Measurements from ENCODE around the gene CHN1.

The CHN1 gene

DNA sequence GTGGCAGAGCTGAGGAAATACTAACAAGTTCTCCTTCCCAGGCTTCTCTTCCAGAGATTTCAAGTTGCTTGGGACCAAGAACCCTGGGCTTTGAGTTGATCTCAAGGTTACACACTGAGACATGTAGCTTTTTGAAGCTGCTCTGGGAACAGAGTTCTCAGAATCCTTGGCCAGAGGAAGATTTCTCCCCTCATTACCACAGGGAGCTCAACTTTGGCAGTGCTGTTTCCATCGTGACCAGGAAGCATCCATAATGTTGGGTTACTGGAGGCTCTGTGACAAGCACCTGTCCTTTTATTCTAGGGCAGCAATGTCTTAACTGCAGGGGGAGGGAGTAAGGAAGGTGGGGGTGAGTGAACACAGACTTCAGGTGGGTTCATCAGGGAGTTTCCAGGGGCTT lies 199.4 kb downstream of the CHN1 start:
- WGBS (ENCODE audit: extremely low coverage, insufficient coverage, insufficient read length) = no CpG with 5 or more reads among the region's 1 CpG
- no peak overlapping the region for H2AK5ac ChIP-seq (ENCODE audit: low read length)
- H3K36me3 ChIP-seq (ENCODE audit: control insufficient read depth in 1 of 2, insufficient read depth in 2 of 2, low read length in 2 of 2) = peaks cover under 1 to 2% of the 10 kb centered on the region in 2 experiments
- H3K27ac ChIP-seq (ENCODE audit: low read depth, low read length) = no peak overlapping the region
- H3K14ac ChIP-seq (ENCODE audit: low read length) = no peak overlapping the region
- H3K9ac ChIP-seq (ENCODE audit: low read length) = no peak overlapping the region
- no peak overlapping the region for H3K4me3 ChIP-seq (ENCODE audit: low read depth, low read length)
- no peaks in the 10 kb centered on the region for H3K79me2 ChIP-seq (ENCODE audit: control insufficient read depth, insufficient read depth, low read length, poor library complexity)
- DNase-seq = no peak
- H3K18ac ChIP-seq (ENCODE audit: low read length) = no peak overlapping the region
- no peak overlapping the region for H3K4me2 ChIP-seq (ENCODE audit: low read length)
- H2AFZ ChIP-seq (ENCODE audit: insufficient read depth, low read length, poor library complexity) = no peak overlapping the region
- H3K79me1 ChIP-seq (ENCODE audit: low read length) = no peaks in the 10 kb centered on the region
- H3K27me3 ChIP-seq (ENCODE audit: insufficient read depth, low read length) = no peaks in the 10 kb centered on the region
- no peak overlapping the region for H2BK5ac ChIP-seq (ENCODE audit: low read depth, low read length, poor library complexity)
- no peak overlapping the region for H4K12ac ChIP-seq (ENCODE audit: low read depth, low read length)
- H3K9me3 ChIP-seq (ENCODE audit: insufficient read depth, low read depth, low read length) = no peaks in the 10 kb centered on the region
- H2BK120ac ChIP-seq (ENCODE audit: insufficient read depth, low read length, poor library complexity) = no peak overlapping the region
- no peak overlapping the region for H3K4ac ChIP-seq (ENCODE audit: low read depth, low read length)
- peaks cover 0 to 2% of the 10 kb centered on the region in 2 experiments for H3K4me1 ChIP-seq (ENCODE audit: control insufficient read depth in 1 of 2, insufficient read depth in 2 of 2, low read length in 2 of 2)
- H4K91ac ChIP-seq (ENCODE audit: low read depth, low read length) = no peak overlapping the region
- H4K8ac ChIP-seq (ENCODE audit: low read depth, low read length) = no peak overlapping the region
- no peak overlapping the region for H2BK12ac ChIP-seq (ENCODE audit: low read length)
- no peak overlapping the region for H3K23ac ChIP-seq (ENCODE audit: low read length)

DNA sequence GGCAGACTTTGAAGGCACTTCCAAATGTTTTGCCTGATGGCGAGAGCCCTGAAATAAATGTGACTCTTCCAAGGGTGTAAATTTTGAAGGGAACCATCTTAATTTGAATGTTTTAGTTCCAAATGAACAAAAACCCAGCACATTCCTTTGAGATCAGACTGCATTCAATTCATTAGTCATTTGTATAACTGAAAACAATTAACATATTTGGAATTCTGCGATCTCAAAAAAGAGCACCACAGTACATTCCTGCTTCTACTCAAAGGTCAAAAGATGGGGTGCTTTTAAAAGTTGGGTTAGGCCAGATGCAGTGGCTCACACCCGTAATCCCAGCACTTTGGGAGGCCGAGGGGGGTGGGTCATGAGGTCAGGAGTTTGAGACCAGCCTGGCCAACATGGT lies 202.7 kb downstream of the CHN1 start:
- H3K79me2 ChIP-seq (ENCODE audit: control insufficient read depth, insufficient read depth, low read length, poor library complexity) = no peaks in the 10 kb centered on the region
- no peak overlapping the region for H2BK12ac ChIP-seq (ENCODE audit: low read length)
- no peak overlapping the region for H2AFZ ChIP-seq (ENCODE audit: insufficient read depth, low read length, poor library complexity)
- no peak overlapping the region for H4K91ac ChIP-seq (ENCODE audit: low read depth, low read length)
- no peak overlapping the region for H2BK120ac ChIP-seq (ENCODE audit: insufficient read depth, low read length, poor library complexity)
- H3K27me3 ChIP-seq (ENCODE audit: insufficient read depth, low read length) = no peaks in the 10 kb centered on the region
- peaks cover 0 to 2% of the 10 kb centered on the region in 2 experiments for H3K4me1 ChIP-seq (ENCODE audit: control insufficient read depth in 1 of 2, insufficient read depth in 2 of 2, low read length in 2 of 2)
- no peak overlapping the region for H3K27ac ChIP-seq (ENCODE audit: low read depth, low read length)
- no peak overlapping the region for H3K14ac ChIP-seq (ENCODE audit: low read length)
- H3K4me2 ChIP-seq (ENCODE audit: low read length) = no peak overlapping the region
- no peak overlapping the region for H3K9ac ChIP-seq (ENCODE audit: low read length)
- peak in 1 of 2 donors; percentile 41 for DNase-seq
- no peaks in the 10 kb centered on the region for H3K79me1 ChIP-seq (ENCODE audit: low read length)
- no peak overlapping the region for H2AK5ac ChIP-seq (ENCODE audit: low read length)
- no peaks in the 10 kb centered on the region for H3K9me3 ChIP-seq (ENCODE audit: insufficient read depth, low read depth, low read length)
- H3K18ac ChIP-seq (ENCODE audit: low read length) = no peak overlapping the region
- H3K4me3 ChIP-seq (ENCODE audit: low read depth, low read length) = no peak overlapping the region
- H2BK5ac ChIP-seq (ENCODE audit: low read depth, low read length, poor library complexity) = no peak overlapping the region
- H4K8ac ChIP-seq (ENCODE audit: low read depth, low read length) = no peak overlapping the region
- no peak overlapping the region for H3K23ac ChIP-seq (ENCODE audit: low read length)
- WGBS (ENCODE audit: extremely low coverage, insufficient coverage, insufficient read length) = no CpG with 5 or more reads among the region's 4 CpGs
- no peak overlapping the region for H3K4ac ChIP-seq (ENCODE audit: low read depth, low read length)
- peaks cover 2 to 4% of the 10 kb centered on the region in 2 experiments for H3K36me3 ChIP-seq (ENCODE audit: control insufficient read depth in 1 of 2, insufficient read depth in 2 of 2, low read length in 2 of 2)
- no peak overlapping the region for H4K12ac ChIP-seq (ENCODE audit: low read depth, low read length)

DNA sequence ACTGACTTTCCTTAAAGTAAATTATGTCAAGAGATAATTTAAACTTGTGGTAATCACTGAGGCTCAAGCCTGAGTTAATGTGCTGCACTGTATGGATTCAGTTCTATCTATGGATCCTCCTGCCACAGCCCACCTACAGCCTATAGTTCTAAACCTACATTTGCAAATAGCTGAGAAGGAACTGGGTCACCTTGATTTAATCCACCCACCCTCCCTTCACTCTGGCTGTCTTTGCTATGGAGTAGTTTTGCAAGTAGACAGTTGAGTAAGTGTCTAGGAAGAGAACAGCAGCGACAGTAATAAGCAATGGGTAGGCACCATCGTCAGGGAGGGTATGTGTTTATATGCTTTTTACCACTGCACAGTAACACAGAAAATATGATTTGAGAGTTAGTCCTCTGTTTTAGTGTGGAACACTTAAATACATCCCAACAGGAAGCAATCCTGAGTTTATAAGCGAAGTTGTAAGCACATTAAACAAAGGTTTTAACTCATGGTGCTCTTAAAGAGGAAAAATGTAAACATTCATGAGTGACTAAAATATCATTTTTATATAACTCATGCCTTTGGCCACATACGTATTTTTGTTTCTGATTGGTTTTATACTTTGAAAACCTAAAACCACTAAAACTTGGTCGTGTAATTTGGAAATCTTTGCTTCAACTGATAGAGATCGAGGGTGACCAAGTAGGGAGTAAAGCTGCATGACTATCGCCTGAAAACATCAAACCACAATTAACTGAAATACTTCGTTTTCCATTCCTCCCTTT lies 204.6 kb downstream of the CHN1 start:
- Histone ChIP-seq H3K4me3 (ENCODE audit: low read depth, low read length) (no peak overlapping the region), H4K12ac (ENCODE audit: low read depth, low read length) (no peak overlapping the region)
- WGBS (ENCODE audit: extremely low coverage, insufficient coverage, insufficient read length) = 100% methylated on average over 1 of the region's 8 CpGs

DNA sequence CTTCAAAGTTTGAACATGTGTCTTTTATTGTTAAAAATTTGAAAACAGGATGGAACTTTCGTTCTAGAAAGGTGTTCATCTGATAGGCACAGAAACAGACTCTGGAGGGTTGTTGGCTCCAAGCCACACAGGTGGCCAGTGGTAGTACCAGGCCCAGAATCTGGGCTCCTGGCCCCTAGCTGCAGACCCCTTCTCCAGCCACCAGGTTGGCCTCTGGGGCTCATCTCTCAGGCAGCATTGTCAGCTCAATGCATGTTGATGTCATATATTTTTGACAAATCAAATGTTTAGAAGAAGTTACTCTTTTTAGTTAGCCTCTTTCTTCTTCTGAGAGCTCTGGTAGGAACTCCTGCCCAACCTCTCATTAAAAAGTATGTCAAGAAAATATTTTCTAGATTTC lies 206.4 kb downstream of the CHN1 start:
- H2BK120ac ChIP-seq (ENCODE audit: insufficient read depth, low read length, poor library complexity) = no peak overlapping the region
- H3K79me1 ChIP-seq (ENCODE audit: low read length) = no peaks in the 10 kb centered on the region
- no peak overlapping the region for H4K12ac ChIP-seq (ENCODE audit: low read depth, low read length)
- H2BK12ac ChIP-seq (ENCODE audit: low read length) = no peak overlapping the region
- no peak overlapping the region for H3K9ac ChIP-seq (ENCODE audit: low read length)
- no peaks in the 10 kb centered on the region for H3K79me2 ChIP-seq (ENCODE audit: control insufficient read depth, insufficient read depth, low read length, poor library complexity)
- no peak overlapping the region for H2AK5ac ChIP-seq (ENCODE audit: low read length)
- no peaks in the 10 kb centered on the region for H3K27me3 ChIP-seq (ENCODE audit: insufficient read depth, low read length)
- H3K23ac ChIP-seq (ENCODE audit: low read length) = no peak overlapping the region
- H3K4me1 ChIP-seq (ENCODE audit: control insufficient read depth in 1 of 2, insufficient read depth in 2 of 2, low read length in 2 of 2) = peaks cover 0 to 2% of the 10 kb centered on the region in 2 experiments
- no peak overlapping the region for H2AFZ ChIP-seq (ENCODE audit: insufficient read depth, low read length, poor library complexity)
- no peak overlapping the region for H3K4ac ChIP-seq (ENCODE audit: low read depth, low read length)
- no peak for DNase-seq
- WGBS (ENCODE audit: extremely low coverage, insufficient coverage, insufficient read length) = no CpG with 5 or more reads among the region's 1 CpG
- H3K27ac ChIP-seq (ENCODE audit: low read depth, low read length) = no peak overlapping the region
- H2BK5ac ChIP-seq (ENCODE audit: low read depth, low read length, poor library complexity) = no peak overlapping the region
- no peak overlapping the region for H4K91ac ChIP-seq (ENCODE audit: low read depth, low read length)
- H3K14ac ChIP-seq (ENCODE audit: low read length) = no peak overlapping the region
- no peak overlapping the region for H3K18ac ChIP-seq (ENCODE audit: low read length)
- H3K36me3 ChIP-seq (ENCODE audit: control insufficient read depth in 1 of 2, insufficient read depth in 2 of 2, low read length in 2 of 2) = peaks cover 2 to 4% of the 10 kb centered on the region in 2 experiments
- no peak overlapping the region for H4K8ac ChIP-seq (ENCODE audit: low read depth, low read length)
- no peaks in the 10 kb centered on the region for H3K9me3 ChIP-seq (ENCODE audit: insufficient read depth, low read depth, low read length)
- H3K4me2 ChIP-seq (ENCODE audit: low read length) = no peak overlapping the region
- H3K4me3 ChIP-seq (ENCODE audit: low read depth, low read length) = no peak overlapping the region

More for the DNA sequence above, 204.6 kb downstream of the CHN1 start:
- Histone ChIP-seq H2AK5ac (ENCODE audit: low read length) (no peak overlapping the region), H3K79me1 (ENCODE audit: low read length) (no peaks in the 10 kb centered on the region), H2BK120ac (ENCODE audit: insufficient read depth, low read length, poor library complexity) (no peak overlapping the region), H3K79me2 (ENCODE audit: control insufficient read depth, insufficient read depth, low read length, poor library complexity) (no peaks in the 10 kb centered on the region), H2BK5ac (ENCODE audit: low read depth, low read length, poor library complexity) (no peak overlapping the region), H3K4ac (ENCODE audit: low read depth, low read length) (no peak overlapping the region), H3K18ac (ENCODE audit: low read length) (no peak overlapping the region), H3K14ac (ENCODE audit: low read length) (no peak overlapping the region), H3K9ac (ENCODE audit: low read length) (no peak overlapping the region), H2AFZ (ENCODE audit: insufficient read depth, low read length, poor library complexity) (no peak overlapping the region), H3K4me2 (ENCODE audit: low read length) (no peak overlapping the region), H2BK12ac (ENCODE audit: low read length) (no peak overlapping the region), H3K4me1 (ENCODE audit: control insufficient read depth in 1 of 2, insufficient read depth in 2 of 2, low read length in 2 of 2) (peaks cover 0 to 2% of the 10 kb centered on the region in 2 experiments), H4K8ac (ENCODE audit: low read depth, low read length) (no peak overlapping the region), H3K27ac (ENCODE audit: low read depth, low read length) (no peak overlapping the region), H4K91ac (ENCODE audit: low read depth, low read length) (no peak overlapping the region), H3K36me3 (ENCODE audit: control insufficient read depth in 1 of 2, insufficient read depth in 2 of 2, low read length in 2 of 2) (peaks cover 2 to 4% of the 10 kb centered on the region in 2 experiments), H3K27me3 (ENCODE audit: insufficient read depth, low read length) (no peaks in the 10 kb centered on the region), H3K23ac (ENCODE audit: low read length) (no peak overlapping the region), H3K9me3 (ENCODE audit: insufficient read depth, low read depth, low read length) (no peaks in the 10 kb centered on the region)
- DNase-seq = no peak
